ENCODE results near the gene SH3RF2. TPM values are rescaled to one million over a fixed set of nuclear protein-coding genes. Genes with fewer than 3 reads are reported as not detected.
"Not testable (repeated sequence)": the region's sequence is repeated elsewhere in the genome, so short reads cannot be mapped to it uniquely, and the experiment has no call there.

Gene SH3RF2, protein sequence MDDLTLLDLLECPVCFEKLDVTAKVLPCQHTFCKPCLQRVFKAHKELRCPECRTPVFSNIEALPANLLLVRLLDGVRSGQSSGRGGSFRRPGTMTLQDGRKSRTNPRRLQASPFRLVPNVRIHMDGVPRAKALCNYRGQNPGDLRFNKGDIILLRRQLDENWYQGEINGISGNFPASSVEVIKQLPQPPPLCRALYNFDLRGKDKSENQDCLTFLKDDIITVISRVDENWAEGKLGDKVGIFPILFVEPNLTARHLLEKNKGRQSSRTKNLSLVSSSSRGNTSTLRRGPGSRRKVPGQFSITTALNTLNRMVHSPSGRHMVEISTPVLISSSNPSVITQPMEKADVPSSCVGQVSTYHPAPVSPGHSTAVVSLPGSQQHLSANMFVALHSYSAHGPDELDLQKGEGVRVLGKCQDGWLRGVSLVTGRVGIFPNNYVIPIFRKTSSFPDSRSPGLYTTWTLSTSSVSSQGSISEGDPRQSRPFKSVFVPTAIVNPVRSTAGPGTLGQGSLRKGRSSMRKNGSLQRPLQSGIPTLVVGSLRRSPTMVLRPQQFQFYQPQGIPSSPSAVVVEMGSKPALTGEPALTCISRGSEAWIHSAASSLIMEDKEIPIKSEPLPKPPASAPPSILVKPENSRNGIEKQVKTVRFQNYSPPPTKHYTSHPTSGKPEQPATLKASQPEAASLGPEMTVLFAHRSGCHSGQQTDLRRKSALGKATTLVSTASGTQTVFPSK
- not detected for total RNA-seq (ENCODE audit: unreplicated experiment)
- long read RNA-seq = 0 reads

DNA sequence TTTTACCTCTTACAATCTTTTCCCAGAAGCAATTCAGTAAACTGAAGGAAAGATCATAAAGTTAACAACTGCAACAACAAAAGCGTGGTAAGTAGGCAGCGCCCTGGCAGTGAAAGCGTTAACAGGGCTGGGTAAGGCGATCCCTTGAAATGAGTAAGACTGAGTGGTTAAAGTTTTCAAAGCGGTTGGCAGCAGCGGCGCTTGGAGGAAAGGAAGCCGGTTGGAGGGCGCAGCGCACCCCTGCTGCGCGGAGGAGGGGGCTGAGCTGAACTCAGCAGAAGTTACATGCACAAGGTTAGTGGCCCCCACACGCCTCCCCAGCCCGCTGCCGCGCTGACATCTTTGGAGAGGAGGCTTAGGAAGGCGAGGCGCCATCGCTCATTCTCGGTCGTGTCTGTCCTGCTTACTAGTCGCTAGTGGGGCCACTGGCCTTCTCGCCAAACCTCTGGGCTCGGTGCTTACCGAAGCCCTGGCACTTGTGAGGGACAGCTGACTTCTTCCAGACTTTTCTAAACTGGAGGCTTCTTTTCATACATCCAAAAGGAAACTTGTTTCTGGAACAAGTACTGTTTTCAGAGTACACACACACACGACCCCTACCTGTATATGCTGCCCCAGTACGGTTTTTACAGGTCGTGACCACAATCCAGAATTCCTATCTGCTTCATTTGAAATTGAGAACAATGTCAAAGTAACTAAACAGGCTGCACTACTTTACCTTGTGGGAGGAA lies at the start of gene SH3RF2:
TSS of gene SH3RF2 (plus strand) at position 178 of the 731 bp plus-strand sequence. CDS start 1,351 bp downstream, outside the sequence.
- peak; percentile 35 for DNase-seq
- Mint-ChIP-seq H3K4me3 (ENCODE audit: unreplicated experiment) (peak within 1 kb of the TSS; percentile 83), H3K36me3 (ENCODE audit: unreplicated experiment) (no peaks in the 10 kb centered on the region), H3K27me3 (ENCODE audit: unreplicated experiment) (no peaks in the 10 kb centered on the region), H3K27ac (ENCODE audit: unreplicated experiment) (no peak within 1 kb of the TSS), H3K4me1 (ENCODE audit: low read depth, unreplicated experiment) (peaks cover 5% of the 10 kb centered on the region), H3K9me3 (ENCODE audit: unreplicated experiment) (no peaks in the 10 kb centered on the region)
- TF ChIP-seq, protein P1, sequence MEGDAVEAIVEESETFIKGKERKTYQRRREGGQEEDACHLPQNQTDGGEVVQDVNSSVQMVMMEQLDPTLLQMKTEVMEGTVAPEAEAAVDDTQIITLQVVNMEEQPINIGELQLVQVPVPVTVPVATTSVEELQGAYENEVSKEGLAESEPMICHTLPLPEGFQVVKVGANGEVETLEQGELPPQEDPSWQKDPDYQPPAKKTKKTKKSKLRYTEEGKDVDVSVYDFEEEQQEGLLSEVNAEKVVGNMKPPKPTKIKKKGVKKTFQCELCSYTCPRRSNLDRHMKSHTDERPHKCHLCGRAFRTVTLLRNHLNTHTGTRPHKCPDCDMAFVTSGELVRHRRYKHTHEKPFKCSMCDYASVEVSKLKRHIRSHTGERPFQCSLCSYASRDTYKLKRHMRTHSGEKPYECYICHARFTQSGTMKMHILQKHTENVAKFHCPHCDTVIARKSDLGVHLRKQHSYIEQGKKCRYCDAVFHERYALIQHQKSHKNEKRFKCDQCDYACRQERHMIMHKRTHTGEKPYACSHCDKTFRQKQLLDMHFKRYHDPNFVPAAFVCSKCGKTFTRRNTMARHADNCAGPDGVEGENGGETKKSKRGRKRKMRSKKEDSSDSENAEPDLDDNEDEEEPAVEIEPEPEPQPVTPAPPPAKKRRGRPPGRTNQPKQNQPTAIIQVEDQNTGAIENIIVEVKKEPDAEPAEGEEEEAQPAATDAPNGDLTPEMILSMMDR (IDR thresholded peaks at IDR 0.05; ENCODE audit: partially characterized antibody, unreplicated experiment) = no peak

DNA sequence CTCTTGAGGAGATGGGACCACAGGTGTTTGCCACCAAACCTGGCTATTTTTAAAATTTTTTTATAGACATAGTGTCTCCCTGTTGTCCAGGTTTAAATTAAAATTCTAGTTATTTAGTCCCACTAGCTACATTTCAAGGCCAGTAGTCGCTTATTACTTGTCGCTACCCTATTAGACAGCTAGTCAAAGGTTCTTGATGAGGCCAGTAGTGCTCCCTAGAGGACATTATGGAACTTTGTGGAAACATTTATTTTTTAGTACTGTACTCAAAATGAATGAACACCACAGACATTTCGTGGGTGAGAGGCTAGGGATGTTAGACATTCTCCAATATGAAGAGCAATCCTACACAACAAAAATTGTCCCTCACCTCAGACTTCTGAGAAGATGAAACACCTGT lies 49.2 kb upstream of the SH3RF2 start:
- Mint-ChIP-seq H3K4me1 (ENCODE audit: low read depth, unreplicated experiment) (no peaks in the 10 kb centered on the region), H3K36me3 (ENCODE audit: unreplicated experiment) (no peaks in the 10 kb centered on the region), H3K27me3 (ENCODE audit: unreplicated experiment) (no peaks in the 10 kb centered on the region), H3K27ac (ENCODE audit: unreplicated experiment) (no peak overlapping the region), H3K9me3 (ENCODE audit: unreplicated experiment) (peaks cover 3% of the 10 kb centered on the region), H3K4me3 (ENCODE audit: unreplicated experiment) (no peak overlapping the region)
- TF ChIP-seq, protein P1 (IDR thresholded peaks at IDR 0.05; ENCODE audit: partially characterized antibody, unreplicated experiment) = no peak
- no peak for DNase-seq

DNA sequence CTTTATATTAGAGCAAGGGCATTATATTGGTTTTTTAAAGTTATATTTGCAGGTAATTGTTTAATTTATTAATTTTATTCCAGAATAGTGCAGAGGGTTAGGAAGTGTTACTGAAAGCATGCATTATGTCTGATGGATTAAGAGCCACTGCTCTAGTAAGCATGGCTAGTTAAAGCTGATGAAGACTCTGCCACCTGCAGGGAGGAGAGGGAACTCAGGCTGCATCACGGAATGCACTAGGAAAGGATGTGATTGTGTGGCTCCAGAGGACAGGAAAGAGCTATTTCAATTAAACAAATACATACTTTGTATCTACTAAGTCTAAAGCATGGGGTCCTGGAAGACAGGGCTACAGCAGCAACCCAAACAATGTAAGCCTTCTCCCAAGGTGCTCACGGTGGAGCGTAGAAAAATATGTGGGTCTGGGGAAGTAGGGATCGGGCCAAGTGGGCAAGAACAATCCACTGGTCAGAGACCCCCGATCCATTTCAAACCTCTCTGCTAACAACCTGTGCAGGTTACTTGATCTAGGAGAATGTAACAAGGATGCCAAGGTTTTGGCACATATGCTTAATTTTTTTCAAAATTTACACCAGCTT lies 48.3 kb upstream of the SH3RF2 start:
- peaks cover 1% of the 10 kb centered on the region for H3K9me3 Mint-ChIP-seq (ENCODE audit: unreplicated experiment)
- no peak overlapping the region for H3K27ac Mint-ChIP-seq (ENCODE audit: unreplicated experiment)
- H3K36me3 Mint-ChIP-seq (ENCODE audit: unreplicated experiment) = no peaks in the 10 kb centered on the region
- H3K4me3 Mint-ChIP-seq (ENCODE audit: unreplicated experiment) = no peak overlapping the region
- peak; percentile 53 for DNase-seq
- no peaks in the 10 kb centered on the region for H3K27me3 Mint-ChIP-seq (ENCODE audit: unreplicated experiment)
- TF ChIP-seq, protein P1 (IDR thresholded peaks at IDR 0.05; ENCODE audit: partially characterized antibody, unreplicated experiment) = peak; percentile 54
- H3K4me1 Mint-ChIP-seq (ENCODE audit: low read depth, unreplicated experiment) = no peaks in the 10 kb centered on the region

DNA sequence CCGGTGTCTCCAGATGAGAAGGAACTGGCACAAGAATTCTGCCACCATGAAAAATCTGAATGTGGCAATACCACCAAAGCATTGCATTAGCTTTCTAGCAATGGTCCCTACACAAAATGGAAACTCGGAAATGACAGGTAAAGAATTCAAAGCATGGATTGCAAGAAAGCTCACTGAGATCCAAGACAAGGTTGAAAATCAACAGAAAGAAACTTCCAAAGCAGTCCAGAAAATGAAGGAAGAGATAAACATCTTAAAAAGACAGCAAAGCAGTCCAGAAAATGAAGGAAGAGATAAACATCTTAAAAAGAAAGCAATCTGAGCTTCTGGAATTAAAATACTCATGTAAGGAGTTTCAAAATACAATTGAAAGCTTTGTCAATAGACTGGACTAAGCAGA lies 46.8 kb upstream of the SH3RF2 start:
- no peaks in the 10 kb centered on the region for H3K36me3 Mint-ChIP-seq (ENCODE audit: unreplicated experiment)
- H3K4me3 Mint-ChIP-seq (ENCODE audit: unreplicated experiment) = no peak overlapping the region
- no peaks in the 10 kb centered on the region for H3K27me3 Mint-ChIP-seq (ENCODE audit: unreplicated experiment)
- H3K9me3 Mint-ChIP-seq (ENCODE audit: unreplicated experiment) = peaks cover 1% of the 10 kb centered on the region
- no peak for DNase-seq
- TF ChIP-seq, protein P1 (IDR thresholded peaks at IDR 0.05; ENCODE audit: partially characterized antibody, unreplicated experiment) = no peak
- no peaks in the 10 kb centered on the region for H3K4me1 Mint-ChIP-seq (ENCODE audit: low read depth, unreplicated experiment)
- no peak overlapping the region for H3K27ac Mint-ChIP-seq (ENCODE audit: unreplicated experiment)

DNA sequence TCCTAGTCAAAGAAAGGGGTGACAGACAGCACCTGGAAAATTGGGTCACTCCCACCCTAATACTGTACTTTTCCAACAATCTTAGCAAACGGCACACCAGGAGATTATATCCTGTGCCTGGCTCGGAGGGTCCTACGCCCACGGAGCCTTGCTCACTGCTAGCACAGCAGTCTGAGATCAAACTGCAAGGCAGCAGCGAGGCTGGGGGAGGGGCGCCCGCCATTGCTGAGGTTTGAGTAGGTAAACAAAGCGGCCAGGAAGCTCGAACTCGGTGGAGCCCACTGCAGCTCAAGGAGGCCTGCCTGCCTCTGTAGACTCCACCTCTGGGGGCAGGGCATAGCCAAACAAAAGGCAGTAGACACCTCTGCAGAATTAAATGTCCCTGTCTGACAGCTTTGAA lies 45.0 kb upstream of the SH3RF2 start:
- H3K4me1 Mint-ChIP-seq (ENCODE audit: low read depth, unreplicated experiment); H3K9me3 Mint-ChIP-seq (ENCODE audit: unreplicated experiment); H3K27me3 Mint-ChIP-seq (ENCODE audit: unreplicated experiment); H3K27ac Mint-ChIP-seq (ENCODE audit: unreplicated experiment); H3K4me3 Mint-ChIP-seq (ENCODE audit: unreplicated experiment); DNase-seq; H3K36me3 Mint-ChIP-seq (ENCODE audit: unreplicated experiment): not testable (repeated sequence)

All from glutamatergic neuron (in vitro differentiated cells).